NCI-H146 treated with DMSO at 0.1 percent for 48 hours (cell line): Measurements from ENCODE around the gene ATIC.
A peak's percentile ranks its signal among the peaks of the same experiment; 100 is the strongest.

Experiments used
- DNase-seq: peaks from one replicate; lab custom pipeline; 2025; ENCODE audit not compliant: unreplicated experiment; lab: John Stamatoyannopoulos, UW

The ATIC gene

GRCh38 chr2:215314896-215315295 is 3.0 kb downstream of the ATIC start:
- no peak for DNase-seq

DNA sequence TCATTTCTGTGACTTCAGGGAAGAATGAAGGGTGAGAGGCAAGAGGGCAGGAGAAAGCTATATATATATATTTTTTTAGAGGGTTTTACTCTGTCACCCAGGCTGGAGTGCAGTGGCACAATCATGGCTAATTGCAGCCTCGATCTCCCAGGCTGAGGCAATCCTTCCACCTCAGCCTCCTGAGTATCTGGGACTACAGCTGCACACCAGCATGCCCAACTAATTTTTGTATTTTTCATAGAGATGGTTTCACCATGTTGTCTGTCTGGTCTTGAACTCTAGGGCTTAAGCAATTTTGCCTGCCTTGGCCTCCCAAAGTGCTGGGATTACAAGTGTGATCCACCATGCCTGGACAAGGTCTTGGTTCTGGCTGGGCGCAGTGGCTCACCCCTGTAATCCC is 3.4 kb downstream of the ATIC start:
- no peak for DNase-seq

- no peak for DNase-seq
Observed at GRCh38 chr2:215316336-215316735, 4.5 kb downstream of the ATIC start.

DNA sequence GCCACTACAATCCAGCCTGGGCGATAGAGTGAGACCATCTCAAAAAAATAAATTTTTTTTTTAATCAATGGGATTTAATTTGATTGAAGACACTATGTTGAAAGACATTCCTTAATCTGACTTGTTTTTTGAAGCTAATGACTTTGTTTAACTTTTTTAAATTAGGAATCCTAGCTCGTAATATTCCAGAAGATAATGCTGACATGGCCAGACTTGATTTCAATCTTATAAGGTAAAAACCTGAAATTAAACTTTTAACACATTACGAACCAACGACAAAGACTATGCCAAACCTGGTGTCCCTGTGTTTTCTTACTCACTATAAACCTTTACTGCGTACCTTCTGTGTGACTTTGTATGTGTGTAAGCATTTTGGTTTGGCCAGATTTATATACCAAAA is 7.6 kb downstream of the ATIC start:
- DNase-seq, result no peak

- DNase-seq, result no peak
Observed at GRCh38 chr2:215320102-215320501, 8.2 kb downstream of the ATIC start.

DNA sequence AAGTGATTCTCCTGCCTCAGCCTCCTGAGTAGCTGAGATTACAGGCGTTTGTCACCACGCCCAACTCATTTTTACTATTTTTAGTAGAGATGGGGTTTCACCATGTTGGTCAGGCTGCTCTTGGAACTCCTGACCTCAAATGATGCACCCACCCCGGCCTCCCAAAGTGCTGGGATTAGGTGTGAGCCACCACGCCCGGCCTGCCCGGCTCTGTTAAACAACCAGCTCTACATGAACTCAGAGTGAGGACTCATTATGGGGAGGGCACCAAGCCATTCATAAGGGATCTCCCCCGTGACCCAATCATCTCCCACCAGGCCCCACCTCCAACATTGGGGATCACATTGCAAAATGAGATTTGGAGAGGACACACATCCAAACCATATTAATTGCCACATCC is 8.8 kb downstream of the ATIC start:
- DNase-seq, result no peak

DNA sequence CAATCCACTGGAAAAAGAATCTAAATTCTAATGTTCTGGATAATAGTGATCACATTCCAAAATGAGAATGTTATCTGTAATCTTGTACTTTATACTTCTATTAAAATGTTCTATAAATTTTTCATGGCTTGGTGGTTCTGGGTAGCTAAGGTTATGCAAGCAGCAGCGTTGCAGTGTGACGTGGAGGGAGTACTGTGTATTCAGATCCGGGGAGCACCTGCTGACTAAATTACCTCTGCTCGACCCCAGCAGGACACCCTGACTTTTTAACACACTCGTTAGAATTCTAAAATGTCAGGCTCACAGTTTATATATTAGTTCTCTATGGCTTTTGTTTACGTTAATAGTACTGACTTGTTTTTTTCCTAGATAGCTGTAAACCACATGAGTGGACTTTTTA is 13.0 kb downstream of the ATIC start:
- peak; percentile 23 for DNase-seq

- DNase-seq, result no peak
Observed at GRCh38 chr2:215328066-215328465, 16.2 kb downstream of the ATIC start.

DNA sequence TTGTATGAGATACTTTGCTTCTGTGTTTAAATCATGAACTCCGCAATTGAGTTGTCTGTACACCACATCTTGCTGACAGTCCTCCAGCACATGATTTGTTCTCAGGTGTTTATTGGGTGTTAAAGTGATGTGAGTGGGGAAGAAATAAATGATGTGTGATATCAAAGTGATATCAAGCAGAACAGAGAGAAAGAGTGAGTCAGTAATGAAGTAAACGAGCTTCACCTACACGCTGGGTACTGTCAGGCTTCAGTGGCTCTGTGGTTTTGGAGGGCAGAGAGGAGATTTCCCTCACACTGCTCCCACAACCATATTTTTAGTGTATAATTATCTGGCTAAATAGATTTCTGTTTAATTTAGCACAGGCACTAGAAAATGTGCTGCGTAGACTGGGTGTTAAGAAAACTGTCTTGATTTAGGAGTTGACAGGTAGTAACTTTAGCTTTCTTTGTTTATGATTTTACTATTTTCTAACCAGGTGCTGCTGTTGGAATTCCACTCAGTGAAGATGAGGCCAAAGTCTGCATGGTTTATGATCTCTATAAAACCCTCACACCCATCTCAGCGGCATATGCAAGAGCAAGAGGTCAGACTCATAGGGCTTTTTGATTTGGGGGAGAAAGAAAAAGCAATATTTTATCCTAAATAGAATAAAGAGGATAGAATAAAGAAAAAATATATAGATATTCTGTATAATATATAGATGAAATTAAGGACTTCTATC is 21.2 kb downstream of the ATIC start:
- no peak for DNase-seq

GRCh38 chr2:215338883-215339679 is 27.2 kb downstream of the ATIC start:
- DNase-seq, result no peak

- DNase-seq, result no peak
Observed at GRCh38 chr2:215347878-215348277, 36.0 kb downstream of the ATIC start.

DNA sequence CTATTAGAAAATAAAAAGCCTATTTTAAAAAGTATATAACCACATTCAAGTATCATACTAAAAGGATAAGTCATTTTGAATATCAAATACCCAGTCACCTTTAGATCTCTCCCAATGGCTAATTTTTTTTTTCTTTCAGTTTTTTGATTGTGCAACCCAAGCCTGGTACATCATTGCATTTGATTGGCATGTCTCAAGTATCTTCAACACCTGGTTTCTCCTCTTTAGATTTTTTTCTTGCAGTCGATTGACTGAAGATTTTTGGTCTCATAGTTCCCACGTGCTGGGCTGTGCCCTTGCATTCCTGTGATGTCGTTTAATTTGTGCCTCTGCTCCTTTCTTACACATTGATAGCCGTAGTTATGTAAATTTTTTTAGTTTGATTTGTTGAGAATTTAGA is 40.7 kb downstream of the ATIC start:
- no peak for DNase-seq

DNA sequence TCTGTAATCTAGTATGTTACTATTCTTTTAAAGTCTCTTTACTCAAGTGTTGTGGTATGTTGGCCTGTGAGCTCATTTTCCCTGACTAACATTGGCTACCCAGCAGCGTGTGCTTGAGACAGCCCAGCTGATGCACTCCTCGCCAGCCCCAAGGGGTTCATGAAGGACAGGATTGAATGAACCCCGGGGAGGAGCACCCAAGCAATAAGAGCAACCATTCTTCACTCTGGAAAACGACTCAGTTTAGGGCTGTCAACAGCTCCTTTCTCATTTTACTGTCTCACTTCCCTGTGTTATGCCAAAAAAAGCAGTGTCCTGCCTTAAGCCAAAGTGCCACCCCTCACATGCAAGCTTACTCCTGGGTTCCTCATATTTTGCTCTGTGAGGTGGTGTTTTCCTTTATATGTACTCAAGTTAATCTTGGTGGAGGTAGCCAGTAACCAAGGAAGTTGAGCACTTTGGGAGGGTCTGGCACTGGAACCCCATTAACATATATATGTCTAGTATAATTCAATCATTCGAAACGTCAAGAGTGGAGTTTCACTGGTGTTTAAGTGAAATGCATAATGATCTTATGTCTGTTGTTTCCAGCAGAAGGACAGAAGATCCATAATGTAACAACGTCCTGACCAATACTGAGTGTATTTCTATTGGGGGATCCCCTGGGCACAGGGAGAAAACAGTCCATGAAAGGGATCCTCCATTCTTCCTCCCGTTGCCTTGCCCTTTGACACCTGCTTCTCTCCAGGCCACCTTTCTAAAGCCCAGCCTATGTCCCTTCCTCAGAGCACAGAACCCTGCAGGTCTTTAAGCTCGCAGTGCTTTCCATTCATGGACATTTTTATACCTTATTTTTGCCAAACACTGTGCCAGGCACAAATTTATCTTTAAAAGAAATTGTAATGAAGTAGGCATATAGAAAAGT is 43.2 kb downstream of the ATIC start:
- no peak for DNase-seq

- DNase-seq, result no peak
Observed at GRCh38 chr2:215355801-215356200, 43.9 kb downstream of the ATIC start.

DNA sequence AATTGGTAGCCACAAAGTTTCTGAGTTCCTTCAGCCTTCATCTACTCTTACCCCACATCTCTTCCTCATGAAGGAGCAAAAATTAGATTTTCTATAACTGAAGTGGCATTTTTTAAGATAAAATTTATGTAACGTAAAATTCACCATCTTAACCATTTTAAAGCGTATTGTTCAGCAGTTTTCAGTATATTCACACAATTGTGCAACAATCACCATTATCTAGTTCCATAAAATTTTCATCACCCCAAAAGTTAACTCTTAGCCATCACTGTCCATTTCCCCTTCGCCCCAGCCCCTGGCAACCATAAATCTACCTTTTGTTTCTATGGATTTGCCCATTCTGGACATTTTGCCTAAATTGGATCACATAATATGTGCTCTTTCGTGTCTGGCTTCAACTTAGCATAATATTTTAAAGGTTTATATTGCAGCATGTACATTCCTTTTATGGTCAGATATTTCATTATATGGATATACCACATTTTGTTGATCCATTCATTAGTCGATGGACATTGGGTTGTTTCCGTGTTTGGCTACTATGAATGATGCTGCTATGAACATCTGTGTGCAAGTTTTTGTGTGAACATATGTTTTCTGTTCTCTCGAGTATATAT is 44.6 kb downstream of the ATIC start:
- DNase-seq, result no peak

DNA sequence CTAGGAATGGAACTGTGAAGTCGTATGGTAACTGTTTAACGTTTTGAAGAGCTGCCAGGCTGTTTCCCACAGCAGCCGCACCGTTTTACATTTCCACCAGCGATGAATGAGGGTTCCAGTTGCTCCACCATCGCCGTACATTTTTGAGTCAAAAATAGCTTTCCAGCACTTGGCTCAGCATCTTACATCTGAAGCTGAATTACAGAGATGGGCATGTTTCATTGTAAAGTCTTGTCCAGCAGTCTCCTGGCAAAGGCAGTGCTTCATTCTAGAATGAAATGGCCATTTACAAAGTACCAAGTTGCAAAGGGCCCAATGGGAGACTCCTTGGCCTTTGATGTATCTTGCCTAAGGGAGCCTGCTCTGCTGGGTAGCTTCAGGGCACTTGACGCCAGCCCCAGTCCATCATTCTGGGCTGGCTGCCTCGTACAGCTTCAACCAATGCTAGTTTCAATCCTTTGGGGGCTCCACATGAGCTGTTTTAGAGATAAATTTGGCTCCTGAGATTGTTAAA is 45.1 kb downstream of the ATIC start:
- DNase-seq, result no peak

GRCh38 chr2:215357660-215358059 is 45.8 kb downstream of the ATIC start:
- DNase-seq, result no peak

DNA sequence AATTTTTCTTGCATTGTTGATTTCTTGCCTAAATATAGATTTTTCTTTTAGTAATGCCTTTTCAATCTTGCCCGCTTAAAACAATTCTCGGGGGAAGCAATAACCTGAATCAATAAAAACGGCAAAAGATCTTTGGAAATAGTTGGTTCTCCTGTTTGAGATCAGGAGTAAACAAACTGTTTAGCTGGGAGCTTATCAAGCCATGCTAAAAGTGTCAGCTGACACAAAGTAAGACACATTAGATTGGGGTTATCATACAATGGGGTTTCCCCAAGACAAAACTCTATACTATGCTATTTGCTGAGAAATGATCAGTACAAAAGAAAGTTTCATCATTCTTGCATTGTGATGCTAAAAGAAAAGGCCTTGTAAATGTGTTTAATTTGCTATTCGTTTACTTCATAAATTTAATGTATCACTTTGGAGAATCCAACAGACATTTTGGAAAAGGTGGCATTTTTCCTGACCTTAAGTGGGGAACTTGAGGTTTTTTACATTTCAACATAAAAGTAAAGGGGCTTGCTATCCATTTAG is 46.5 kb downstream of the ATIC start:
- no peak for DNase-seq

DNA sequence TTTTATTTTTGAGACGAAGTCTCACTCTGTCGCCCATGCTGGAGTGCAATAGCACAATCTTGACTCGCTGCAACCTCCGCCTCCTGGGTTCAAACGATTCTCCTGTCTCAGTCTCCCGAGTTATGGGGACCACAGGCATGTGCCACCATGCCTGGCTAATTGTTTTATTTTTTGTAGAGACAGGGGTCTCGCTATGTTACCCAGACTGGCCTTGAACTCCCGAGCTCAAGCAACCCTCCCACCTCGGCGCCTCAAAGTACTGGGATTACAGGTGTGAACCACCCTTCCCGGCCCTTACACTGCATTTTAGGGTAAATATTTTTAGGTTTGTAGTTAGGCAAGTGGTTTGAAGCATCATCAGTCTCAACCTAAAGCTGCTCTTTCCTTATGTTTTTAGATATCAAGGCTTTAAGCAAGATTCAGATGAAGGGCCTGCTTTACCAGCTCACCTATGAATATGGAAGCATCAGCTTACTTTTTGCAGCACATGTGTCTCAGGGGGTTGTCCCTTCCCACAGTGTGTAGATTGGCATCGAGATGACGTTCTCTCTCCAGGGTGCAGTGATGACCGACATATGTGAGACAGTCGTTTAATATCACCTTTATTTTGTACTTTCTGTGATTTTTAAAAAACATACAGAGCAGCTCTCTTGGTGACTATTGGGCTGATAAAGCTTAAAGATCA is 47.2 kb downstream of the ATIC start:
- DNase-seq, result no peak

GRCh38 chr2:215359576-215359922 is 47.7 kb downstream of the ATIC start:
- DNase-seq, result no peak
